ENCODE results near the gene NACC1.
A peak's percentile ranks its signal among the peaks of the same experiment; 100 is the strongest.
"Not testable (repeated sequence)": the region's sequence is repeated elsewhere in the genome, so short reads cannot be mapped to it uniquely, and the experiment has no call there.

Gene NACC1

GRCh38 chr19:13164343-13165161, 46.5 kb downstream of the NACC1 start:
- no peak for DNase-seq (ENCODE audit: low read depth in 2 of 2)

- no peak for DNase-seq (ENCODE audit: low read depth in 2 of 2)
These were observed 47.3 kb downstream of the NACC1 start for GRCh38 chr19:13165162-13165997.

GRCh38 chr19:13166151-13166550, 48.1 kb downstream of the NACC1 start:
- not testable (repeated sequence) for DNase-seq (ENCODE audit: low read depth in 2 of 2)

GRCh38 chr19:13169769-13170168, 51.7 kb downstream of the NACC1 start:
- no peak for DNase-seq (ENCODE audit: low read depth in 2 of 2)

- no peak for DNase-seq (ENCODE audit: low read depth in 2 of 2)
These were observed 53.1 kb downstream of the NACC1 start for GRCh38 chr19:13171146-13171545.

- peak; percentile 69 to 75 for DNase-seq (ENCODE audit: low read depth in 2 of 2)
These were observed 54.5 kb downstream of the NACC1 start for GRCh38 chr19:13172346-13173138.

GRCh38 chr19:13173139-13173737, 55.2 kb downstream of the NACC1 start:
- no peak for DNase-seq (ENCODE audit: low read depth in 2 of 2)

- DNase-seq (ENCODE audit: low read depth in 2 of 2) = no peak
These were observed 58.3 kb downstream of the NACC1 start for GRCh38 chr19:13176345-13176744.

- DNase-seq (ENCODE audit: low read depth in 2 of 2) = not testable (repeated sequence)
These were observed 59.5 kb downstream of the NACC1 start for GRCh38 chr19:13177584-13177983.

GRCh38 chr19:13178291-13178690, 60.2 kb downstream of the NACC1 start:
- not testable (repeated sequence) for DNase-seq (ENCODE audit: low read depth in 2 of 2)

- DNase-seq (ENCODE audit: low read depth in 2 of 2) = no peak
These were observed 63.8 kb downstream of the NACC1 start for GRCh38 chr19:13181747-13182388.

GRCh38 chr19:13184926-13185325, 66.9 kb downstream of the NACC1 start:
- not testable (repeated sequence) for DNase-seq (ENCODE audit: low read depth in 2 of 2)

GRCh38 chr19:13185763-13186657, 67.9 kb downstream of the NACC1 start:
- not testable (repeated sequence) for DNase-seq (ENCODE audit: low read depth in 2 of 2)

GRCh38 chr19:13186688-13187087, 68.6 kb downstream of the NACC1 start:
- not testable (repeated sequence) for DNase-seq (ENCODE audit: low read depth in 2 of 2)

- DNase-seq (ENCODE audit: low read depth in 2 of 2) = no peak
These were observed 69.4 kb downstream of the NACC1 start for GRCh38 chr19:13187419-13187818.

GRCh38 chr19:13189600-13189999, 71.5 kb downstream of the NACC1 start:
- DNase-seq (ENCODE audit: low read depth in 2 of 2) = no peak

Measured in activated CD4-positive, alpha-beta T cell treated with anti-CD3 and anti-CD28 coated beads for 24 hours (primary cell).